Astrocyte (in vitro differentiated cells and primary cell): ENCODE data around the gene BEND6.

Source experiments
- CTCF ChIP-seq: IDR thresholded peaks from 2 replicates; pipeline ENCODE4 v1.5.1; 2011; ENCODE audit warnings: low read depth, mild to moderate bottlenecking, inconsistent platforms, low read length, moderate library complexity; ENCODE audit not compliant: insufficient read depth
- EZH2 ChIP-seq: IDR thresholded peaks from 2 replicates; pipeline ENCODE4 v1.6.1; 2012; ENCODE audit warnings: mild to moderate bottlenecking, low read length, inconsistent platforms; ENCODE audit not compliant: insufficient read depth

- TF ChIP-seq CTCF: peak; percentile 59
- no peak for TF ChIP-seq EZH2
Observed at GRCh38 chr6:57021086-57021720, 66.3 kb downstream of the BEND6 start.
